IPS-NIHi7 (cell line): ENCODE data around the gene TREM1.
"Not testable (repeated sequence)": the region's sequence is repeated elsewhere in the genome, so short reads cannot be mapped to it uniquely, and the experiment has no call there.

Experiments used
- DNase-seq: peaks from one replicate; pipeline ENCODE4 v3.0.0; 2012; ENCODE audit warnings: mixed read lengths; ENCODE audit errors: extremely low spot score

The TREM1 gene

GRCh38 chr6:41258196-41258493 lies 28.3 kb downstream of the TREM1 start:
- DNase-seq, result no peak

GRCh38 chr6:41257369-41258195 lies 28.9 kb downstream of the TREM1 start:
- no peak for DNase-seq

- DNase-seq, result no peak
Observed at GRCh38 chr6:41256383-41256782, 30.1 kb downstream of the TREM1 start.

GRCh38 chr6:41255638-41256246 lies 30.7 kb downstream of the TREM1 start:
- DNase-seq, result no peak

- no peak for DNase-seq
Observed at GRCh38 chr6:41255110-41255509, 31.4 kb downstream of the TREM1 start.

GRCh38 chr6:41252401-41253169 lies 33.9 kb downstream of the TREM1 start:
- no peak for DNase-seq

- no peak for DNase-seq
Observed at GRCh38 chr6:41247882-41248705, 38.4 kb downstream of the TREM1 start.

- DNase-seq, result no peak
Observed at GRCh38 chr6:41247288-41247865, 39.1 kb downstream of the TREM1 start.

GRCh38 chr6:41246529-41246928 lies 40.0 kb downstream of the TREM1 start:
- not testable (repeated sequence) for DNase-seq

- peak; percentile 70 for DNase-seq
Observed at GRCh38 chr6:41239467-41240159, 46.9 kb downstream of the TREM1 start.

GRCh38 chr6:41237128-41237527 lies 49.4 kb downstream of the TREM1 start:
- DNase-seq, result no peak

- no peak for DNase-seq
Observed at GRCh38 chr6:41236276-41236675, 50.2 kb downstream of the TREM1 start.

- DNase-seq, result no peak
Observed at GRCh38 chr6:41232667-41233066, 53.8 kb downstream of the TREM1 start.

GRCh38 chr6:41231246-41231645 lies 55.2 kb downstream of the TREM1 start:
- DNase-seq, result no peak

- no peak for DNase-seq
Observed at GRCh38 chr6:41229721-41230120, 56.8 kb downstream of the TREM1 start.

GRCh38 chr6:41228616-41229015 lies 57.9 kb downstream of the TREM1 start:
- DNase-seq, result peak; percentile 48

- no peak for DNase-seq
Observed at GRCh38 chr6:41228096-41228495, 58.4 kb downstream of the TREM1 start, which contains the start of gene TREML4. Gene TREML4 (plus strand): TSS chr6:41228349. CDS start chr6:41228428, 79 bp downstream.

GRCh38 chr6:41226752-41227151 lies 59.7 kb downstream of the TREM1 start:
- no peak for DNase-seq

GRCh38 chr6:41224800-41225199 lies 61.7 kb downstream of the TREM1 start:
- no peak for DNase-seq
